ENCODE data around the gene IL11.

The IL11 gene

GRCh38 chr19:55345101-55345817 is 25.0 kb downstream of the IL11 start:
- Histone ChIP-seq H3K4me3 (no peak overlapping the region), H3K27me3 (peaks cover 0 to 14% of the 10 kb centered on the region in 2 donors), H3K36me3 (peaks cover 12 to 50% (median 26%) of the 10 kb centered on the region in 3 donors), H3K4me1 (peaks cover 0 to 14% (median 13%) of the 10 kb centered on the region in 4 donors), H3K27ac (no peak overlapping the region), H3K9me3 (no peaks in the 10 kb centered on the region)
- intact Hi-C loops (cut with DNase I; ENCODE audit: low total_unique reads): no loop called here
- no peak for DNase-seq
- no peak for TF ChIP-seq CTCF (IDR thresholded peaks at IDR 0.05)

GRCh38 chr19:55344444-55344843 is 25.8 kb downstream of the IL11 start:
- intact Hi-C loops (cut with DNase I; ENCODE audit: low total_unique reads): loop anchor here (5.0 kb wide), 1 partner anchor 42 kb away; no protein-coding TSS in a partner anchor
- H3K27ac ChIP-seq: no peak overlapping the region

GRCh38 chr19:55341595-55342531 is 28.4 kb downstream of the IL11 start:
- DNase-seq: no peak
- peaks cover 0 to 5% of the 10 kb centered on the region in 2 donors for H3K27me3 ChIP-seq
- peaks cover 0 to 23% (median 21%) of the 10 kb centered on the region in 4 donors for H3K4me1 ChIP-seq
- H3K36me3 ChIP-seq: peaks cover 9 to 38% (median 26%) of the 10 kb centered on the region in 3 donors
- no peak overlapping the region for H3K27ac ChIP-seq
- intact Hi-C loops (cut with DNase I; ENCODE audit: low total_unique reads): loop anchor here (5.0 kb wide), 1 partner anchor 40 kb away; no protein-coding TSS in a partner anchor
- H3K9me3 ChIP-seq: no peaks in the 10 kb centered on the region
- H3K4me3 ChIP-seq: peak overlapping the region in 1 of 2 donors; percentile 77
- TF ChIP-seq CTCF (IDR thresholded peaks at IDR 0.05): no peak

More at GRCh38 chr19:55344444-55344843, 25.8 kb downstream of the IL11 start:
- peaks cover 12 to 50% (median 26%) of the 10 kb centered on the region in 3 donors for H3K36me3 ChIP-seq
- H3K27me3 ChIP-seq: peaks cover 0 to 8% of the 10 kb centered on the region in 2 donors
- no peaks in the 10 kb centered on the region for H3K9me3 ChIP-seq
- DNase-seq: no peak
- peaks cover 0 to 19% (median 15%) of the 10 kb centered on the region in 4 donors for H3K4me1 ChIP-seq
- no peak for TF ChIP-seq CTCF (IDR thresholded peaks at IDR 0.05)
- no peak overlapping the region for H3K4me3 ChIP-seq

- Histone ChIP-seq H3K9me3 (no peaks in the 10 kb centered on the region), H3K36me3 (peaks cover 8 to 31% (median 19%) of the 10 kb centered on the region in 3 donors), H3K27ac (peak overlapping the region; percentile 89), H3K4me1 (peaks cover 0 to 23% (median 21%) of the 10 kb centered on the region in 4 donors), H3K4me3 (peak overlapping the region; percentile 75 to 77), H3K27me3 (peaks cover 0 to 8% of the 10 kb centered on the region in 2 donors)
- no peak for TF ChIP-seq CTCF (IDR thresholded peaks at IDR 0.05)
- DNase-seq: peak; percentile 49 to 84
- intact Hi-C loops (cut with DNase I; ENCODE audit: low total_unique reads): loop anchor here (5.0 kb wide), 1 partner anchor 39 kb away; no protein-coding TSS in a partner anchor
Observed at GRCh38 chr19:55341171-55341588, 29.1 kb downstream of the IL11 start.

GRCh38 chr19:55340784-55341147 is 29.5 kb downstream of the IL11 start:
- intact Hi-C loops (cut with DNase I; ENCODE audit: low total_unique reads): loop anchor here (5.0 kb wide), 1 partner anchor 38 kb away; no protein-coding TSS in a partner anchor
- no peaks in the 10 kb centered on the region for H3K9me3 ChIP-seq
- peak overlapping the region; percentile 75 to 77 for H3K4me3 ChIP-seq
- no peak for DNase-seq
- H3K27me3 ChIP-seq: peaks cover 0 to 8% of the 10 kb centered on the region in 2 donors
- peak overlapping the region; percentile 89 for H3K27ac ChIP-seq
- peaks cover 8 to 30% (median 18%) of the 10 kb centered on the region in 3 donors for H3K36me3 ChIP-seq
- TF ChIP-seq CTCF (IDR thresholded peaks at IDR 0.05): no peak
- H3K4me1 ChIP-seq: peaks cover 0 to 23% (median 21%) of the 10 kb centered on the region in 4 donors

Data from tibial artery (tissue), 4 donors.